GM12878 (cell line): ENCODE results near the gene TEX44. TPM values are rescaled to one million over a fixed set of nuclear protein-coding genes. Genes with fewer than 3 reads are reported as not detected.

Experiments used
- ATAC-seq: fragments of 200-7000 bp; cut with Tn5 transposase; 3 replicates; pipeline ENCODE4 v1.9.1; 2020; ENCODE audit warnings: mild to moderate bottlenecking, moderate library complexity
- BruUV-seq: library from RNA; stranded (reverse); fragments of 400-500 nt; replicated peaks from 2 replicates; lab custom pipeline; 2021; lab: Mats Ljungman, UMichigan
- CTCF ChIA-PET: fragments of 300-600 bp; sonication (Branson Sonifier 250); formaldehyde crosslinking; extraction: SDS; loops from one replicate; lab custom pipeline; 2021; ENCODE audit warnings: inconsistent platforms; lab: Yijun Ruan, JAX
- POLR2A ChIA-PET: fragments of 350-600 bp; formaldehyde crosslinking; extraction: SDS; loops from one replicate; lab custom pipeline; 2021; ENCODE audit warnings: inconsistent platforms; lab: Charles Lee
- RAD21 ChIA-PET: fragments of 300-600 bp; sonication (Branson Sonifier 250); formaldehyde crosslinking; loops from one replicate; lab custom pipeline; 2023; ENCODE audit warnings: antibody characterized with exemption; ENCODE audit not compliant: unreplicated experiment; lab: Charles Lee
- SMC1A ChIA-PET: fragments of 300-600 bp; sonication (Branson Sonifier 250); formaldehyde crosslinking; loops from one replicate; lab custom pipeline; 2023; ENCODE audit not compliant: unreplicated experiment, uncharacterized antibody; lab: Charles Lee
- DNase-seq: peaks from one replicate; pipeline ENCODE4 v3.0.0-alpha.2; 2011; ENCODE audit warnings: low read depth, low spot score
- FAIRE-seq: peaks from 3 replicates; lab custom pipeline; 2011; peaks lifted over from hg19 to GRCh38; lab: Jason Lieb, UNC
- H2AFZ ChIP-seq: 2 replicates; pipeline ENCODE4 v1.6.0; 2011; ENCODE audit warnings: low read depth, low read length, control low read depth; ENCODE audit not compliant: control insufficient read depth
- H3K27ac ChIP-seq: 2 replicates; pipeline ENCODE4 v1.5.1; 2011; ENCODE audit warnings: control low read depth; ENCODE audit not compliant: control insufficient read depth, insufficient read depth
- H3K27me3 ChIP-seq, 2 experiments: replicated peaks in 1 of 2; 2 replicates each; pipeline versions ENCODE4 v1.6.0 to v1.6.1; 2011; ENCODE audit warnings: low read length in 1 of 2; ENCODE audit not compliant: control insufficient read depth in 2 of 2, insufficient read depth in 2 of 2
- H3K36me3 ChIP-seq, 2 experiments: 2 replicates each; pipeline ENCODE4 v1.5.1; 2011; ENCODE audit warnings: low read length in 1 of 2; ENCODE audit not compliant: control insufficient read depth in 2 of 2, insufficient read depth in 2 of 2
- H3K4me1 ChIP-seq: 2 replicates; pipeline ENCODE4 v1.6.1; 2011; ENCODE audit warnings: mild to moderate bottlenecking, low read length, moderate library complexity, mixed read lengths; ENCODE audit not compliant: control insufficient read depth, insufficient read depth
- H3K4me2 ChIP-seq: 2 replicates; pipeline ENCODE4 v1.6.0; 2011; ENCODE audit warnings: control low read depth; ENCODE audit not compliant: control insufficient read depth, insufficient read depth
- H3K4me3 ChIP-seq: fragments of 200-600 bp; sonication (generic); 2 replicates; pipeline ENCODE4 v1.5.1; 2016
- H3K79me2 ChIP-seq: 2 replicates; pipeline ENCODE4 v1.6.0; 2011; ENCODE audit warnings: low read length; ENCODE audit not compliant: control insufficient read depth, insufficient read depth
- H3K9ac ChIP-seq: 2 replicates; pipeline ENCODE4 v1.8.0; 2011; ENCODE audit warnings: low read length, control low read depth, mixed read lengths; ENCODE audit not compliant: control insufficient read depth, insufficient read depth
- H3K9me3 ChIP-seq: replicated peaks from 3 replicates; pipeline ENCODE4 v1.5.1; 2011; ENCODE audit warnings: mild to moderate bottlenecking, low read length; ENCODE audit not compliant: control insufficient read depth, insufficient read depth
- H4K20me1 ChIP-seq: 2 replicates; pipeline ENCODE4 v1.6.0; 2011; ENCODE audit not compliant: control insufficient read depth, insufficient read depth
- CHD4 ChIP-seq: fragments of 200-600 bp; sonication (generic); IDR thresholded peaks from 2 replicates; pipeline ENCODE4 v1.6.1; 2016; ENCODE audit warnings: mild to moderate bottlenecking
- CREM ChIP-seq: IDR thresholded peaks from 2 replicates; pipeline ENCODE4 v1.6.1; 2014; ENCODE audit warnings: antibody characterized with exemption, low read depth
- EGR1 ChIP-seq, 2 experiments: IDR thresholded peaks; 1 replicate in 1 of 2; 2 replicates in 1 of 2; pipeline ENCODE4 v1.6.1; 2011 to 2012; ENCODE audit warnings: low read depth in 2 of 2, low read length in 2 of 2, borderline replicate concordance in 1 of 2, mild to moderate bottlenecking in 1 of 2, moderate library complexity in 1 of 2
- RB1 ChIP-seq: fragments of 450-650 bp; formaldehyde crosslinking; IDR thresholded peaks from 2 replicates; pipeline ENCODE4 v1.6.1; 2017; ENCODE audit warnings: mild to moderate bottlenecking, borderline replicate concordance
- TARDBP ChIP-seq: IDR thresholded peaks from 2 replicates; pipeline ENCODE4 v1.6.1; 2016; ENCODE audit warnings: borderline replicate concordance
- TCF12 ChIP-seq: IDR thresholded peaks from 2 replicates; pipeline ENCODE4 v1.6.1; 2011; ENCODE audit warnings: low read depth, mild to moderate bottlenecking, low read length
- WGBS: methylation state at CpG from one replicate; pipeline ENCODE4 v1.1.6; 2016; ENCODE audit warnings: low lambda C conversion rate; ENCODE audit not compliant: insufficient replicate concordance, insufficient coverage; ENCODE audit errors: missing lambda C conversion rate; 5-methylcytosine and 5-hydroxymethylcytosine counted together
- in situ Hi-C: fragments of 300-500 bp; cut with MboI; formaldehyde crosslinking; loops from 9 replicates; pipeline ENCODE4 v1.14.3; 2018; ENCODE audit warnings: mixed read lengths
- intact Hi-C: fragments of 100-400 bp; cut with micrococcal nuclease; formaldehyde crosslinking; loops from one replicate; pipeline ENCODE4 v1.14.2; 2022; ENCODE audit not compliant: unreplicated experiment
- polyA plus RNA-seq, 11 experiments: library from polyadenylated mRNA; depleted of rRNA in 4 of 11; unstranded in 6 of 11; stranded (reverse) in 5 of 11; fragments of >200 nt; fragmentation: Nextera tagmentation in 4 of 11; fragmentation: Illumina TruSeq in 1 of 11; extraction: Ambion mirVana in 4 of 11; extraction: Trizol in 1 of 11; gene quantifications; 1 replicate in 1 of 11; 2 replicates in 10 of 11; pipeline versions ENCODE4 v1.2.1 to v1.2.3, GENCODE V29; 2011 to 2016; ENCODE audit warnings: inconsistent platforms in 2 of 11, missing spikeins in 2 of 11, low read depth in 1 of 11
- total RNA-seq, 4 experiments: library from RNA; depleted of rRNA in 3 of 4; stranded (reverse); fragments of >200 nt in 3 of 4; fragmentation: Illumina TruSeq in 1 of 4; extraction: Trizol in 1 of 4; gene quantifications; 2 replicates each; pipeline versions ENCODE4 v1.2.1 to v1.2.3, GENCODE V29; 2013 to 2021
- TF ChIP-seq, protein P1 (sequence below): IDR thresholded peaks from 2 replicates; pipeline ENCODE4 v1.6.1; 2012; ENCODE audit warnings: low read length, inconsistent platforms
- TF ChIP-seq, protein P2 (sequence below): fragments of 450-650 bp; IDR thresholded peaks from 2 replicates; pipeline ENCODE4 v1.6.1; 2017; ENCODE audit warnings: antibody characterized with exemption, mild to moderate bottlenecking, moderate library complexity

TEX44 gene
- total and polyA plus RNA-seq, 10 of the 15 experiments (the other 5 are each of a cell fraction or from before 2014, with no cell fraction given): not detected

DNA sequence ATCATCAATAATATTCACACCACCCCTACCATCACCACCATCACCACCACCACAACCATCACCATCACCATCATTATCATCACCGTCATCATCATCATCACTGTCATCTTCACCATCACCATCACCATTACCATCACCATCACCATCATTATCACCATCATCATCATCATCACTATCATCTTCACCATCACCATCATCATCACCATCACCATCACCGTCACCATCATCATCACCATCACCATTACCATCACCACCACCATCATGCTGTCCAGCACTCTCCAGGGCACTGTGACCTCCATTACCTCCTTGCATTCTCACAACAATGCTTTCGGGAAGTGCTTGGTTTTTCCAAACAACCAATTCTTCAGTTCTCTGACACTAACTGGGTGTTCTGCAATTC is 13.1 kb upstream of the TEX44 start:
- no peaks in the 10 kb centered on the region for H3K27me3 ChIP-seq
- no peaks in the 10 kb centered on the region for H3K79me2 ChIP-seq
- no peak overlapping the region for H3K4me2 ChIP-seq
- intact Hi-C loops (no loop called here), in situ Hi-C loops (no loop called here)
- no peak overlapping the region for H3K4me3 ChIP-seq
- TF ChIP-seq CREM: no peak
- no peak for TF ChIP-seq CHD4
- TF ChIP-seq RB1: no peak
- TF ChIP-seq, protein P1, sequence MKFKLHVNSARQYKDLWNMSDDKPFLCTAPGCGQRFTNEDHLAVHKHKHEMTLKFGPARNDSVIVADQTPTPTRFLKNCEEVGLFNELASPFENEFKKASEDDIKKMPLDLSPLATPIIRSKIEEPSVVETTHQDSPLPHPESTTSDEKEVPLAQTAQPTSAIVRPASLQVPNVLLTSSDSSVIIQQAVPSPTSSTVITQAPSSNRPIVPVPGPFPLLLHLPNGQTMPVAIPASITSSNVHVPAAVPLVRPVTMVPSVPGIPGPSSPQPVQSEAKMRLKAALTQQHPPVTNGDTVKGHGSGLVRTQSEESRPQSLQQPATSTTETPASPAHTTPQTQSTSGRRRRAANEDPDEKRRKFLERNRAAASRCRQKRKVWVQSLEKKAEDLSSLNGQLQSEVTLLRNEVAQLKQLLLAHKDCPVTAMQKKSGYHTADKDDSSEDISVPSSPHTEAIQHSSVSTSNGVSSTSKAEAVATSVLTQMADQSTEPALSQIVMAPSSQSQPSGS: no peak
- TF ChIP-seq TARDBP: no peak
- TF ChIP-seq, protein P2, sequence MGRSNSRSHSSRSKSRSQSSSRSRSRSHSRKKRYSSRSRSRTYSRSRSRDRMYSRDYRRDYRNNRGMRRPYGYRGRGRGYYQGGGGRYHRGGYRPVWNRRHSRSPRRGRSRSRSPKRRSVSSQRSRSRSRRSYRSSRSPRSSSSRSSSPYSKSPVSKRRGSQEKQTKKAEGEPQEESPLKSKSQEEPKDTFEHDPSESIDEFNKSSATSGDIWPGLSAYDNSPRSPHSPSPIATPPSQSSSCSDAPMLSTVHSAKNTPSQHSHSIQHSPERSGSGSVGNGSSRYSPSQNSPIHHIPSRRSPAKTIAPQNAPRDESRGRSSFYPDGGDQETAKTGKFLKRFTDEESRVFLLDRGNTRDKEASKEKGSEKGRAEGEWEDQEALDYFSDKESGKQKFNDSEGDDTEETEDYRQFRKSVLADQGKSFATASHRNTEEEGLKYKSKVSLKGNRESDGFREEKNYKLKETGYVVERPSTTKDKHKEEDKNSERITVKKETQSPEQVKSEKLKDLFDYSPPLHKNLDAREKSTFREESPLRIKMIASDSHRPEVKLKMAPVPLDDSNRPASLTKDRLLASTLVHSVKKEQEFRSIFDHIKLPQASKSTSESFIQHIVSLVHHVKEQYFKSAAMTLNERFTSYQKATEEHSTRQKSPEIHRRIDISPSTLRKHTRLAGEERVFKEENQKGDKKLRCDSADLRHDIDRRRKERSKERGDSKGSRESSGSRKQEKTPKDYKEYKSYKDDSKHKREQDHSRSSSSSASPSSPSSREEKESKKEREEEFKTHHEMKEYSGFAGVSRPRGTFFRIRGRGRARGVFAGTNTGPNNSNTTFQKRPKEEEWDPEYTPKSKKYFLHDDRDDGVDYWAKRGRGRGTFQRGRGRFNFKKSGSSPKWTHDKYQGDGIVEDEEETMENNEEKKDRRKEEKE: no peak
- no peak for TF ChIP-seq EGR1 (IDR thresholded peaks at IDR 0.05; ENCODE audit: borderline replicate concordance in 1 of 2, low read depth in 2 of 2, low read length in 2 of 2)
- TF ChIP-seq TCF12: no peak
- H3K27ac ChIP-seq: no peak overlapping the region
- H4K20me1 ChIP-seq: no peaks in the 10 kb centered on the region
- H3K9ac ChIP-seq: no peak overlapping the region
- DNase-seq (no peak), FAIRE-seq (no peak), ATAC-seq (no peak)
- H3K4me1 ChIP-seq: no peaks in the 10 kb centered on the region
- no peaks in the 10 kb centered on the region for H3K36me3 ChIP-seq
- no peak overlapping the region for H2AFZ ChIP-seq
- BruUV-seq: no TSS peak
- ChIA-PET SMC1A (no interaction called here), RAD21 (interaction anchor here (0.7 kb wide), 1 partner anchor 181 kb away, joined by 3 read pairs; no protein-coding TSS in a partner anchor), POLR2A (no interaction called here), CTCF (no interaction called here)
- 61% methylated on average over 3 of the region's 3 CpGs for WGBS
- no peaks in the 10 kb centered on the region for H3K9me3 ChIP-seq
